GM19468 (cell line): ENCODE data around the gene SERTAD4.

Experiments used
- ATAC-seq: cut with Tn5 transposase; IDR thresholded peaks from one replicate; pipeline ENCODE4 v1.9.1; 2021; ENCODE audit warnings: mild to moderate bottlenecking, moderate library complexity, moderate number of reproducible peaks; ENCODE audit not compliant: unreplicated experiment; ENCODE audit errors: extremely low read depth

SERTAD4 gene

DNA sequence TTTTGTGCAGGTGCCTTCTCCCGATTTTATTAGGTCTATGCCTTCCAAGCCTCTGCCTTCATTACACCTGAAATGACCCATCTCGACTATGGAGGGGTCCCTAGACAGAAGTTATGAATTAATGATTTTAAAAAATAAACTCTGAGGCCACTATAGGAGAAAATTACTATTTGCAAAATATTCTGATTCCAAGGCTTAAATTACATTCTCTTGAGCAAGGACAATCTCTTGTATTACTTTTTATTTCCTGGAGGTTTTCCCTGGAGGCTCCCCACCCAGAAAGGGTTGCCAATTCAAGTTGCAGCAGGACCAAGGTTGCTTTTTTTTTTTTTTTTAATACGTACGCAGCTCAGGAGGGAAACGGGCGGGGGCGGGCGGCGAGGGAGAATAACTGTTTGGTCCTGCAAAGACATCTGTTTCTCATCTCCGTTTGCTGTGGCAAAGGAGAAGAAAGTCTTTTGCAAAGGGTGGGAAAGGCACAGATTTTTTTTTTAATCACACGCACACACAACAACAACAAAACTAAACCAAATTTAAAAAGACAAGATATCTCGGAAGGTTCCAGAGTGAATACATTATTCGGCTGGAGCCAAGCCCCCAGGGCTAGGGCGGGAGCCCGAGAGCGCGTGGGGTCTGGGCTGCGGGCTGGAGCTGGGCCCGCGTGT, 618 bp upstream of the SERTAD4 start:
- no peak for ATAC-seq

DNA sequence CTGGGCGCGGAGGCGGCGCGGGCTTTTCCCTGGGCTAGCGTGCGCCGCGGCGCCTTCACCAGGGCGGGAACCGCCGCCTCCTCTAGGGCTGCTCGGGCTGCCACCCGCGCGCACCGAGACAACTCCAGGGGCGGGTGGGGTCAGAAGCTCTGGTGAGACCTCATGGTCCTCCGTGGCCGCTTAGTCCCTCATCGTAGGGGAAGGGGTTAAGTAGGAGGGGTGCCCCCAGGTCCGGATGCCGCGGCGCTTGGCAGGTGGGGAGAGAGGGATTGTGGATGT, 559 bp downstream of the SERTAD4 start:
- ATAC-seq, result no peak

DNA sequence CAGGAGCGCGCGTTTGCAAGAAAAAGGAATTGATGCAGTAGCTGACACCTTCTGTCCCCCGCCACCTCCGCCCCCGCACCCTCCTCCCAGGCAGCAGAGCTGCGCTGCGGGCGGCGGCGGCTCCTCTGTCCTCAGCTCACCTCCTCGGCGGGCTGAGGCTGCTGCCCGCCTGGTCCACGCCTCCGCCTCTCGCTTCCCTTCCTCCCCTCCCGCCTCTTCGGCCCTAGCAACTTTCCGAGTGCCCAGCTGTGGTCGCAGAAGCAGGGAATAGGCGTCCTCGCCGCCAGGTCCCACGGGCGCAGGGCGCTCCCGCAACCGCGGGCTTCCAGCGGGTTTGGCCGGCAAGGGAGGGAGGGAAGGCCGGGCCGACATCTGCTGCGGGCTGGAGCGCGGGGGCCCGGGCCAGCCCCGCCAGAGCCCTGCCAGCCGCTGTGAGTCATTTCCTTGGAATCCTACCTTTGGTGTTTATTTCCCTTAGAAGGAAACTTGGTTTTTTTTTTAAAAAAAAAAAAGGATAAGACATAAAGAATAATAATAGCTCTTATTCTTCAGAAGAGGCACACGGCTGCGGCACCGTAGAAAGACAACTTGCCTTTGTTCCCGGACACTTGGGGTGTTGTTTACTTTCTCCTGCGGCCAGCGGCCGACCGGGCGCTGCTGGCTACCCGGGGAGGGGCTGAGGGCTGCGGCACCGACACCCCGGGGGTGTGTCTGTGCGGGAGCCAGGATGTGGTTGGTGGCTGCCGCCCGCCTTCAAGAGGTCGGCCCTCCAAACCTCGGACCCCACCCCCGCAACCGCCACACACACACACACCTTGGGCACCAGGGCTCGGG, 1.1 kb downstream of the SERTAD4 start:
- ATAC-seq, result no peak

DNA sequence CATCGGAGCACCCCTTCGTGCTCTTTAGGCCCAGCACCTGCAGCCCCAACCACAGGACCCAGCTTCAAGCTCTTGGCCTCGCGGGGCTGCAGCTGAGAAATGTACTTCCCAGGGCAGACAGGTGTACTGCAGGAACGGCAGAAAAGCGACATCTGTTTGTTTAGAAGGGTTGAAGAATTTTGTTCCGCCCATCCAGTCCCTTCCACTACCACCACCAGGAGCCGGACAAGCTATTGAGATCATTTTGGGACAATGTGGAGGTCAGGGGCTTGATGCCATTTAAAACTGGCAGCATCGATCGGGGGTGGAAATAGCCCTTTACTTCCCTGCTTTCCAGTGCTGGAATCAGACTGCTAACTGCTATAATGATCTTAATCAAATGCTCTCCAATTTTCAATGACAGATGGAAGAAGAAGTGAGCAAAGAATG, 1.7 kb downstream of the SERTAD4 start:
- no peak for ATAC-seq

DNA sequence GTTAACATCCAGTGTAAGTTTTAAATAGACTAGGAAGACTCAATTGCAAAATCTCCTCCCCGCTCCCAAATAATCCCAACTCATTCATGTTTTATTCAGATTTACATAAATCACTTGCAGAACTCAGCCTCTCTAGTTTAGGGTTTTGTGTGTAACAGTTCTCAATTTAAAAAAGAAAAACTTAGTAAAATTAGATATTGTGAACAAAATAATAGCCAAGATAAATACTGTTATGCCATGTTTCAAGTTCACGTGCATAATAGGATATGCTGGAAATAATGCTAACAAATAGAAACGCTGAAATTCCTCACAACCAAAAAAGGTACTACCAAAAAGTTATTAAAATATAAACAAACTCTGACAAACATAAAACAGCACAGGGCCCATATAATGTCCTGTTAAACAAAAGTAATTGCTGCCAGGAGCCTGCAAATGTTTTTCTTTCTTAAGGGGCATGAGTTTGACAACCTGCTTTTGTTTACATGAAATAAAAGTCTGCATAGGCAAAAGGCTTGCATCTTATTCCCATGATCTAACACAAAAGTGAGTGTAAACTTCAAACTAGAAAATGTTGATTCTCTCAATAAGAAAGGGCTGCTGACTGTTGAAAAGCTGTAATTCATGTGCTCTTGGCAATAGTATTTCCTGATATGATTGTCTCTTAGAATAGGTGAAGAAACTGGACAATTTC, 2.9 kb downstream of the SERTAD4 start:
- no peak for ATAC-seq

DNA sequence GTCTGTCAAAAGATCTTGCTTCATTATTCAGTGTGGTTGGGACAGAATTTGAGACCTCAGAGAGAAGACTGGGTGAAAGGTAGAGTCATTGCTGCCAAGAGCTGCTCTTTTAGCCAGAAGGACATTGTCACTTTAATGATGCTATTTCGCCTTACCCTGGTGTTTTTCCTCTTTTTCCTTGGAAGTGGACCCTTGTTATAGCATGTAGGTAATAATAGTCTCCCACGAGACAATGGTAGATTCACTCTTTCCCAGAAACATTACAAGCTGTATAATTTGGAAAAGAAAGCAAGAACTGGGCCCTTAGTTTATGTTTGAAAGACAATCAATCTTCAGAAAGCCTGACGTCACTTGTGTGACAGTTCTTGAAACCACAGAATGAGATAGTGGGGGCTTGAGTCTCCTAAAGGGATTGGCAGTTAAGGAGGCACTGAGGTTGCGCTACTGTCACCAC, 3.8 kb downstream of the SERTAD4 start:
- ATAC-seq, result no peak

DNA sequence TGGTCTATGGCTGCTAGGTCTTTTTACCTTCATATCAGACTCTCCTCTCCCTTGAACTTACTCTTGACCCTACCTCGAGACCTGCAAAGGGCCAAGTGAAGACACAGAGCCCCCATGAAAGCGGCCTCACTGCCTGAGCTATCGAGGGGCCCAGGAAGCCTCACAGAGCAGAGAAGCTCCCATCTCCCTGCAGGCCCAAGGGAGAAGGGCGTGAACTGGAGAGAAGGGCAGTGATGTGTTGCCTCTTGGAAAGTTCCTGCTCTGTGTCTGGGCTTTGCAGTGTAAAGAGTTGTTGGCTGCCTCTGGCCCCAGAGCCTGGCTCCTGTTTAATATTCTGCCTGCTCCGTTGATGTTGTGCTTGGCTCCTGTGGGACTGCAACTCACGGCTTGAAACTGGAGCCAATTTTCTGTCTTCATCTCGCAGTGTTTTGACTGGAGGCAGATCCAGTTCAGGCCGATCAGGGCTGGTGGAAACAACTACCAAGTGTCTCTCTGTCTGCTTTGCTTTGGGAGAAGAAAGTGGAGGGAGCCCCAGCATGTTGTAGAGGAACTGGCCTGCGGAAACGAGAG, 4.3 kb downstream of the SERTAD4 start:
- no peak for ATAC-seq

DNA sequence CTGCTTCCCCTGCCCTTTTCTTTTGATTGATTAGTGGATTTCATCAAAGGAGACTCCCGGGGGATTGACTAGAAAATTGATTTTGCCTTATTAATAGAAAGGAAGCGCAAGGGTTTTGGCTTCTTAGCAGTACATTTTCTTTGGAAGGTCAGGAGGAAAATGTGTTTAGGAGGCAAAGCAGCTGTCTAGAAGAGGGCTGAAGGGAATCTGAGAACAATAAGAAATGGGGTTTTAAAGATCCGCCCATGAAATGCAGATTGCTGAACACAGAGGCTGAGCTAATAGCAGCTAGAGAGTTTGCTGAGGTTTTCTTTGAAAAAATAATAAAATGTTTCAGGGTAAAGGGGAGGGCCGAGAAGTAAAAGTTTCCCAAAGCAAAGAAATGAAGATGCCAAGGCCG, 4.9 kb downstream of the SERTAD4 start:
- ATAC-seq, result no peak

DNA sequence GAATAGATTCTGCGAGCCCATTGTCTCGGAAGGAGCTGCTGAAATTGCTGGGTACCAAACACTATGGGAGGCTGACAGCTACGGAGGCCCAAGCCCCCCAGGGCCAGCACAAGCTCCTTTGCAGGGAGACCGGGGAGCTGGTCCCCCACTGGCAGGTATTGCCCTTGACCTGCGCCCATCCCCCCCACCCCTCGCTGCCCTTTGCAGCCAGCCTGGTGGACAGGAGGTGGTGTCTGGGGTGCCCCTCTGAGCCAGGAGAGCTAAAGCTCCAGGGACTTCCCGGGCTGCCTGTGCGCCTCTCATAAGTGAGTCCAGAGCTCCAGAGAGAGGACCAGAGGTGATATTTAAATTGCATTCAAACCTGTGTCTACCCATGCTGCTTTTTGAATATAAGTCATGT, 5.4 kb downstream of the SERTAD4 start:
- ATAC-seq, result no peak

DNA sequence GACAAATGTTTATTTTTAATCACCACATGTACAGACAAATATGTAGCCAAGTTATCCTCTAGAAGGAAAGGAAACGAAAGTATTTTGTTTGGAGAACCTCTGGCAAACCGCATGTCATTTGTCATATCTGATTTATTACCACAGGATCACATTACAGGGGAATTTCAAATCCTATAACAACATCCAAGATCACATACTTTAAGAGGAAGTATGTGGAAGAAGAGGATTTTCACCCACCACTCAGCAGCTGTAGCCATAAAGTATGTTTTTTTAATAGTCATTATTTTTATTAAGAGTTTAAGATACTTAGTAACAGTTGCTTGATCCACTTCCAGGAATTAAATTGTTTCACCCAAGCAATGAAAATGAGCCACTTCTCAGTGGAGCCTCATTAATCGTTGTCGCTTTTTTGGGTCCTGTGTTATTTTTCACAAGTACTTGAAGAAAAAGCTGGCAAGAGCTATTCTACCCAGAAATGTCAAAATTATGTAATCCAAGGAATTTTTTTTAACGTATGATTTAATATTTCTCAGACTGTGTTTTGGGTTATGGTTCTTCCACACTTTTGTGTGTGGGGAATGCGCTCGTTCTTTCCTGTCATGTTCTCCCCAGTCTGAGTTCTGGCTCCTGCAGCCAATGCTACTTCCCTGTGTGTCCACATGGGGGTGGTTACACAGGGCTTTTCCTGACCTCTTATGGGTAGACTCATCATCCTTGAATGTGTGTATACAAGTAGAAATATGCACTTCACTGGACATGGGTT, 6.9 kb downstream of the SERTAD4 start:
- no peak for ATAC-seq

DNA sequence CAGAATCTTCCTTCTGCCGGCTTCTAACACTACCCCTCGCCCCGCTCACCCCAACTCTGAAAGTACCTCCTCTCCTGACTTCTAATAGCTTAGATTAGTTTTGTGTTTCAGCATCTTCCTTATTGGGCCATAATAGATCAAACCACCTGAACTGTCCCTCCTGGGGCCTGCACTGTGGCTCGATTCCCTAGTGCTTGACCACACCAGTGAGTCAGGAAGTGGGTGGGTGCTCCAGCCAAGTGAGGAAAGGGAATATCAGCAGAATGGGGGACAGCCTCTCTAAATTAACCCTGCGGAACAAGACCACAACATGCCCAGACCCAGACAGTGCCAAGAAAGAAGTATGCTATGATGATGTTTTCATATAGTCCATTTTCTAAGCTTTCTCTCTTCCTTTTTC, 8.5 kb downstream of the SERTAD4 start:
- ATAC-seq, result no peak

DNA sequence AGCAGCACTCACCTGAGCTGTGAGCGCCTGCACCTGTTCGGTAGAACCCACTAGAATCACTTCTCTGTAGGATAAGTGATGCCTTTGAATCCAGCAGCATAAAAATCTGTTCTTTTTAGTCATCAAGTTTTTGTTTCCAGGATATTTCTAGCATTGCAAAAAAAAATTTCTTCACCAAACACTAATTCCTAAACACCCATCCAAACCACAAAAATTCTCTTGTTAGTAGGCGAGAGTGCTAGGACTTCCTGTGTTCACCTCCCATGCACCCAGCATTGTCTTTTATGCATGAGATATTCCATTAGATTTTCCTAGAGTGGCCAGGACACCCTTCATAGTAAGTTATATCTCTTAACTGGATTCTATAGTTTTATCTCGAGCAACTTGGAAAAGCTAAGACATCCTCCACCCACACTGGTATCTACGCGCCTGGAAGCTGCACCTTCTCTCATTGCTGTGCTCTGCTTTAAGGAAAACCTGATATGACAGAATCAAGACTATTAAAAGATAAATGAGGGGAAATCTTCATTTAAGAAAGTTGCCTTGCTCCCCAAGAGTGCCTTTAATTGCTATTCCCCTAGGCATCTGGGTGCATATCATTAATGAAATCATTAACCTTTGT, 12.3 kb downstream of the SERTAD4 start:
- ATAC-seq, result no peak

DNA sequence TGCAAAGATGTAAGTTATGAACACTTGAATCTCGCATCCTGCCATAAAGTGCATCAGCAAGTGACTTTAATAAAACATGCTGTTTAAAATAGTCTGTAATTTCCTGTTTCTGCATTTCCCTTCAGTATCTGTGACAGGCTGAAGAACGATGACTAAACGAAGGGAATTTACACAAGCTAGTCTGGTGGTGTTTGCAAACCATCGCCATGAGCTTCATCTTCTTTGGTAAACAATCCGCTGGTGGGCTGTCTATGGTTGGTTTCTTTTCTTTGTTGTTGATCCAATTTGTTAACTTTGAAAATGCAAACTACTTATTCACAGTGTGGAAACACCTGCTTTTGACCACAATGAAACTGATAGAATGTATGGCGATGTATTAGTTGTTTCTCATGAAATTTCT, 13.9 kb downstream of the SERTAD4 start:
- ATAC-seq, result peak; percentile 44

DNA sequence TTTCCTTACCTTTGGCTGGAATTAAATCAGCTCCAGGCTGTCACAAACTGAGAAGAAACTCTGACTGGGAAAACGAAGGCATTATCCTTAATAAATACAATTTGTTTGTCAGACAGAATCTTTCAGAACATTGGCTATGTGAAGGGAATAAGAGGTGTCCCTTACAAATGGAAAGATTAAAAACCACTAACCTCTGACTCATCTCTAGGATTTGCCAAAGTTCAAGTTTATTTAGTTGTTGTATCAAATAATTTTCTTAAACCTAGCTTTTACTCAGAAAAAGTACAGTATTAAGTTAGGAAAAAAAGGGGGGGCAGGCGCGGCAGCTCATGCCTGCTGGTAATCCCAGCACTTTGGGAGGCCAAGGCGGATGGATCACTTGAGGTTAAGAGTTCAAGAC, 15.7 kb downstream of the SERTAD4 start:
- ATAC-seq, result no peak

DNA sequence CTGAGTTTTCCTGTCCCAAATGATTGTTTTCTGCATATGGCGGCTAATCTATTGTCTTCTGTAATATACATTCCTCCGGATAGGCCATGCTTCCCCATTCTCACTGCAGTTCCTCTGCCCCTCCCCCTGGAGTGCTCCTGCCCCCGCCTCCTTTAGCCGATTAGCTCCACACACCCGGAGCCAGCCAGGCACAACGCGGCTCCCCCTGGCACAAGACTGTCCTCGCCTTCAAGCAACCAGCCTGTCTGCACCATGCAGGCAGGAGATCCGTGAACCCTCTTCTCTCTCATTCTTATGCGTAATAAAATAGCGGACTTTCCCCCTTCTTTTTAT, 18.0 kb downstream of the SERTAD4 start:
- ATAC-seq, result no peak

DNA sequence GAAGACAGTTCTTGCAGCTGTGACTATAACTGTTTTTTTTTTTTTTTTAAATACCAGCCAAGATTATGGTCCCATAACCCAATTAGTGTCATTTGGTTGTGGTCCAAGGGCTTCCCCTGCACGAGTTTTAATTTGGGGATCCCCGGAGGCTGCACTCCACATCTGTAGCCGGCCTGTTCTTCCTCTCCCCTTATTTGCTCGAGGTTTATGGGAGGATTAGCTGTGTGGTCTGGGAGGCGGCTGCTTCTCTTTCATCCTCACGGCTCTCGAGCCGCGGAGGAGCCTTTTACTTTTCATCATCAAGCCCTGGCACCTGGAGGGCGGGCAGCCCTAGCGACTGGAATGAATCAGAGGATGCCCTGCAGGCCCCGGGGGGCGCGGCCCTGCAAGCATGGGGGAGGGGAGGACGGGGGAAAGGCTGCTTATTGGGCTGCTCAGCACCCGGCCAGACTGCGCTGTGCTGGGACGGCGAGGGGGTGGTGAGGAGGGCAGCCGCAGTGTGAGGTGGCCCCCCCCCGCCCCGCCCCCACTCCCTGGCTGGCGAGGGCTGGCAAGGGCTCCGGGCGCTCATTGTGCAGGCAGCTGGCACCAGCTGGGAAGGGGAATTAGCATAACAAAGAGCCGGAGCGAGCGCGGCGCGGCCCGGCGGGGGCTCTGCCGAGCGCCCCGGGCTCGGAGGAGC, 18.5 kb downstream of the SERTAD4 start:
- no peak for ATAC-seq

DNA sequence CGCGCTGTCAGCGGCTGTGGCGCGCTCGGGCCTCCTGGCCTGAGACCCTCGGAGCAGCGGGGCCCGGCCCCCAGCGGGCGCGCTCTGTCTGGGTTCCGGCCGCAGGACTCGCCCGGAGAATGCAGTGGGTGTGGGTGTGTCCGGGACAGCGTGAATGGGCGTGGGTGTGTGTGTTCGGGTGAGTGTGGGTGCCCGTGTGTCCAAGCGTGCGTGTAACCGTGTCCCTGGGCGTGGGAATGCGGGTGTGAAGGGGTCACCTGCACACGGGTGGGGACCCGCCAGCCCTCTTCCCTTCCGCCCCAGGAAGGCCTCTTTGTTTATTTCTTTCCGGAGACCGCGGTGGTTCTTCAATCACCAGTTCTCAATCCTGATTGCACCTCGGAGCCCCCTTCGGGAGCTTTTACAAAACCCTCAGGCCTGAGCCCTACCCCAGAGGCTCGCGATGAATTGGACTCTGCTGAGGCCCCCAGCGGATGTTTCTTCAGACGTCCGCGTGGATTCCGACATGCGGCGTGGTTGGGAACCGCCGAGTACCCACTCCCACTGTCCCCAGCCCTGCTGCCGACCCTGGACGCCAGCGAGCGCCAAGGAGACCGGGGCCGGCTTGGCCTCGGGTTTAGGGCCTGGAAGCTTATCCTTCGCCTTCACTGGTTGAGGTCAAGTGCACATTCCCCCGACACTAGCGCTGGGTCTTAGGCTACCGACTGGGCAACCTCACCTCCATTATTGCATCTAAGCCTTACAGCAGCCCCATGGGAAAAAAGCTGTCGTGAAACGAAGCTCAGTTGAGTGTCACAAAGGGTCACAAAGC, 19.3 kb downstream of the SERTAD4 start:
- ATAC-seq, result no peak

DNA sequence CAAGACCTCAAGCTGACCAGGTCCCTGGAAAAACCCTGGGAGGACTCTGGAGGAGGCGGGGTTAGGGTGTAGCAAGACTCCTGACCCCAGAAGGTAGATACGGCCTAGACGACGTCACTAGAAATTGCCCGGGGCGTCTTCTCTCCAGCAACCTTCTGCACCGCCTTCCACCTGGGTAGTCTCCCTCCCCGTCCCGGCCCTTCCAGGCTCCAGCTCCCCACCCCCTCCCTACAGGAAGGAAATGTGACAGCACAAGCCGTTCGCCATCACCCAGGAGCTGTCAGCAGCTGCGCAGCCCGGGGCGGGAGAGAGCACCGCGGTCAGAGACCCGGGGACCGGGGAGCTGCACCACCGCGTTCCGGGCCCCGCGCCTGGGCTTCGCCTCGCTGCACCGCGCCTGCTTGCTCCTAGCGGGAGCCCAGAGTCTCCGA, 20.0 kb downstream of the SERTAD4 start:
- ATAC-seq, result no peak

DNA sequence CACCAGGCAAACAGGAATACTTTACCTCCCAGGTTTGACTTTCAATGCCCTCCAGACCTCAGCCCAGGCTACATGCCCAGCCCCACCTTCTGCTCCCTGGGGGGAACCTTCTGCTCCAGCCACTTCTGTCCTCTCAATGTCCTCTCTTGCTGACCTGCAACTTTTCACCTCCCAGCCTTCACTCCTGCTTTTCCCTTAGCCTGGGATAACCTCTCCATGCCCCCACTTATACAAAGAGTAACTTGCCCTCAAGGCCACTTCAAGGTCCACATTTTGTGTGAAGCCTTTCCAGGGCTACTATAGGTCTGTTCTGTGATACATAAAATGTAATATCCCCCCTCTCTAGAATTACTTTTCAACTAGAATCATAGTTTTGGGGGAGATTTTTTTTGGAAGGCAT, 21.7 kb downstream of the SERTAD4 start:
- ATAC-seq, result no peak
